Neural cell (in vitro differentiated cells): Measurements from ENCODE around the gene KATNAL2. TPM values are rescaled to one million over a fixed set of nuclear protein-coding genes. Genes with fewer than 3 reads are reported as not detected.

Source experiments
- H2AFZ ChIP-seq: fragments of 200-600, 300-800 bp; sonication (generic), shearing (Covaris generic); 2 replicates; pipeline ENCODE4 v1.6.0; 2014; ENCODE audit warnings: low read depth, mild to moderate bottlenecking, antibody characterized with exemption, low read length, moderate library complexity
- H3F3A ChIP-seq: fragments of 200-600 bp; shearing (Covaris generic); 2 replicates; pipeline ENCODE4 v1.6.1; 2016; ENCODE audit warnings: mild to moderate bottlenecking, moderate library complexity, mixed read lengths, antibody characterized with exemption, low read length; ENCODE audit not compliant: insufficient read depth, poor library complexity, severe bottlenecking
- H3K27ac ChIP-seq: fragments of 200-600, 300-800 bp; sonication (generic), shearing (Covaris generic); 2 replicates; pipeline ENCODE4 v1.5.1; 2014; ENCODE audit warnings: mild to moderate bottlenecking, low read length, moderate library complexity
- H3K27me3 ChIP-seq: fragments of 300-800, 200-600 bp; sonication (generic), shearing (Covaris generic); 2 replicates; pipeline ENCODE4 v1.6.0; 2014; ENCODE audit warnings: mild to moderate bottlenecking, low read depth, low read length, moderate library complexity; ENCODE audit not compliant: insufficient read depth
- H3K36me3 ChIP-seq: fragments of 300-800, 200-600 bp; sonication (generic), shearing (Covaris generic); 2 replicates; pipeline ENCODE4 v1.5.1; 2014; ENCODE audit warnings: mild to moderate bottlenecking, antibody characterized with exemption, low read length, moderate library complexity; ENCODE audit not compliant: insufficient read depth
- H3K4me2 ChIP-seq: fragments of 300-800, 200-600 bp; sonication (generic), shearing (Covaris generic); 2 replicates; pipeline ENCODE4 v1.6.0; 2014; ENCODE audit warnings: mild to moderate bottlenecking, low read length
- H3K4me3 ChIP-seq: fragments of 300-800, 200-600 bp; sonication (generic), shearing (Covaris generic); 2 replicates; pipeline ENCODE4 v1.5.1; 2014; ENCODE audit warnings: mild to moderate bottlenecking, low read length, moderate library complexity
- H3K79me2 ChIP-seq: fragments of 200-600 bp; shearing (Covaris generic); replicated peaks from 2 replicates; pipeline ENCODE4 v1.6.0; 2014; ENCODE audit warnings: mild to moderate bottlenecking, low read length, moderate library complexity; ENCODE audit not compliant: insufficient read depth
- H3K9ac ChIP-seq: fragments of 300-800, 200-600 bp; sonication (generic), shearing (Covaris generic); 2 replicates; pipeline ENCODE4 v1.6.1; 2016; ENCODE audit warnings: mild to moderate bottlenecking, low read length, mixed read lengths
- H3K9me2 ChIP-seq: fragments of 200-600 bp; shearing (Covaris generic); 2 replicates; pipeline ENCODE4 v1.6.1; 2016; ENCODE audit warnings: mild to moderate bottlenecking, low read length, mixed read lengths; ENCODE audit not compliant: insufficient read depth
- H3K9me3 ChIP-seq: fragments of 200-600, 300-800 bp; sonication (generic), shearing (Covaris generic); 2 replicates; pipeline ENCODE4 v1.6.1; 2016; ENCODE audit warnings: mild to moderate bottlenecking, mixed run types, low read length, moderate library complexity, mixed read lengths
- H4K20me1 ChIP-seq: fragments of 200-600 bp; shearing (Covaris generic); 2 replicates; pipeline ENCODE4 v1.6.1; 2016; ENCODE audit warnings: mild to moderate bottlenecking, mixed run types; ENCODE audit not compliant: insufficient read depth
- EP300 ChIP-seq: fragments of 450-650 bp; conservative IDR thresholded peaks from 2 replicates; pipeline ENCODE4 v1.6.1; 2014; ENCODE audit warnings: antibody characterized with exemption, mild to moderate bottlenecking, moderate library complexity; ENCODE audit not compliant: poor library complexity, severe bottlenecking
- EZH2 ChIP-seq: fragments of 200-600, 300-800 bp; shearing (Covaris generic), sonication (generic); IDR thresholded peaks from 2 replicates; pipeline ENCODE4 v1.6.1; 2014; ENCODE audit warnings: antibody characterized with exemption, low read length, borderline replicate concordance, mild to moderate bottlenecking; ENCODE audit not compliant: insufficient read depth, poor library complexity, severe bottlenecking
- MXI1 ChIP-seq: fragments of 450-650 bp; conservative IDR thresholded peaks from 2 replicates; pipeline ENCODE4 v1.6.1; 2014; ENCODE audit warnings: antibody characterized with exemption, mild to moderate bottlenecking; ENCODE audit not compliant: poor library complexity, severe bottlenecking
- POLR2AphosphoS5 ChIP-seq: IDR thresholded peaks from 2 replicates; pipeline ENCODE4 v1.6.1; 2012
- RAD21 ChIP-seq: fragments of 450-650 bp; conservative IDR thresholded peaks from 2 replicates; pipeline ENCODE4 v1.6.1; 2014; ENCODE audit warnings: antibody characterized with exemption, mild to moderate bottlenecking, moderate library complexity
- SMC3 ChIP-seq: fragments of 450-650 bp; conservative IDR thresholded peaks from 2 replicates; pipeline ENCODE4 v1.6.1; 2014; ENCODE audit warnings: antibody characterized with exemption, mild to moderate bottlenecking, moderate library complexity; ENCODE audit not compliant: poor library complexity
- TAF1 ChIP-seq: IDR thresholded peaks from 2 replicates; pipeline ENCODE4 v1.6.1; 2012; ENCODE audit warnings: low read depth
- polyA plus RNA-seq: library from polyadenylated mRNA; depleted of rRNA; stranded (reverse); fragments of >200 nt; gene quantifications from 2 replicates; pipeline ENCODE4 v1.2.3, GENCODE V29; 2014
- TF ChIP-seq, protein P1 (sequence below): fragments of 450-650 bp; IDR thresholded peaks from 2 replicates; pipeline ENCODE4 v1.5.1; 2014; ENCODE audit warnings: antibody characterized with exemption, mild to moderate bottlenecking, moderate library complexity; ENCODE audit not compliant: poor library complexity, severe bottlenecking
- TF ChIP-seq, protein P2 (sequence below): IDR thresholded peaks from 2 replicates; pipeline ENCODE4 v1.6.1; 2012; ENCODE audit warnings: borderline replicate concordance

The KATNAL2 gene
- polyA plus RNA-seq, 1 donor from 2014 or later, result 1.4 TPM

DNA sequence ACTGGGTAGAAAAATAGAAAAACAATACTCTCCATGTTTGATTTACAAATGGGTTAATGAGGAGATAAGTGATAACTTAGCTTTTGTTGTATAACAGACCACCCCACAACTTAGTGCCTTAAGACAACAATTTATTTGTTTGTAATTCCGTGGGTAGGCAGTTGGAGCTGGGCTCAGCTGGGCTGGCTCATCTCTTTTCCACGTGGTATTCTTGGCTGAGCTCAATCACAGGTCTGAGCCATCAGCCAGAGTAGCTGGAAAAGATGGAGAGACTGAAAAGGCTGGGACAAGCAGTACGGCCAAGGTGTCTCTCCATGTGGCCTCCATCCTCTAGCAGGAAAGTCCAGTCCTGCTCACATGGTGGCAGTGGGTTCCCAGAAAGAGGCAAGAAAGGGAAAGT lies 150.2 kb downstream of the KATNAL2 start:
- no peaks in the 10 kb centered on the region for H3K27me3 ChIP-seq
- H3K9me3 ChIP-seq, result no peaks in the 10 kb centered on the region
- no peaks in the 10 kb centered on the region for H3K9me2 ChIP-seq
- no peak overlapping the region for H3K27ac ChIP-seq
- H3K4me3 ChIP-seq, result no peak overlapping the region
- H3K36me3 ChIP-seq, result no peaks in the 10 kb centered on the region
- H3K9ac ChIP-seq, result no peak overlapping the region
- H2AFZ ChIP-seq, result no peak overlapping the region
- no peak for TF ChIP-seq TAF1
- TF ChIP-seq RAD21, result no peak
- no peak for TF ChIP-seq SMC3
- TF ChIP-seq, protein P1, sequence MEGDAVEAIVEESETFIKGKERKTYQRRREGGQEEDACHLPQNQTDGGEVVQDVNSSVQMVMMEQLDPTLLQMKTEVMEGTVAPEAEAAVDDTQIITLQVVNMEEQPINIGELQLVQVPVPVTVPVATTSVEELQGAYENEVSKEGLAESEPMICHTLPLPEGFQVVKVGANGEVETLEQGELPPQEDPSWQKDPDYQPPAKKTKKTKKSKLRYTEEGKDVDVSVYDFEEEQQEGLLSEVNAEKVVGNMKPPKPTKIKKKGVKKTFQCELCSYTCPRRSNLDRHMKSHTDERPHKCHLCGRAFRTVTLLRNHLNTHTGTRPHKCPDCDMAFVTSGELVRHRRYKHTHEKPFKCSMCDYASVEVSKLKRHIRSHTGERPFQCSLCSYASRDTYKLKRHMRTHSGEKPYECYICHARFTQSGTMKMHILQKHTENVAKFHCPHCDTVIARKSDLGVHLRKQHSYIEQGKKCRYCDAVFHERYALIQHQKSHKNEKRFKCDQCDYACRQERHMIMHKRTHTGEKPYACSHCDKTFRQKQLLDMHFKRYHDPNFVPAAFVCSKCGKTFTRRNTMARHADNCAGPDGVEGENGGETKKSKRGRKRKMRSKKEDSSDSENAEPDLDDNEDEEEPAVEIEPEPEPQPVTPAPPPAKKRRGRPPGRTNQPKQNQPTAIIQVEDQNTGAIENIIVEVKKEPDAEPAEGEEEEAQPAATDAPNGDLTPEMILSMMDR, result no peak
- TF ChIP-seq EP300, result no peak
- no peak for TF ChIP-seq POLR2AphosphoS5
- no peak for TF ChIP-seq EZH2
- no peak for TF ChIP-seq MXI1
- TF ChIP-seq, protein P2, sequence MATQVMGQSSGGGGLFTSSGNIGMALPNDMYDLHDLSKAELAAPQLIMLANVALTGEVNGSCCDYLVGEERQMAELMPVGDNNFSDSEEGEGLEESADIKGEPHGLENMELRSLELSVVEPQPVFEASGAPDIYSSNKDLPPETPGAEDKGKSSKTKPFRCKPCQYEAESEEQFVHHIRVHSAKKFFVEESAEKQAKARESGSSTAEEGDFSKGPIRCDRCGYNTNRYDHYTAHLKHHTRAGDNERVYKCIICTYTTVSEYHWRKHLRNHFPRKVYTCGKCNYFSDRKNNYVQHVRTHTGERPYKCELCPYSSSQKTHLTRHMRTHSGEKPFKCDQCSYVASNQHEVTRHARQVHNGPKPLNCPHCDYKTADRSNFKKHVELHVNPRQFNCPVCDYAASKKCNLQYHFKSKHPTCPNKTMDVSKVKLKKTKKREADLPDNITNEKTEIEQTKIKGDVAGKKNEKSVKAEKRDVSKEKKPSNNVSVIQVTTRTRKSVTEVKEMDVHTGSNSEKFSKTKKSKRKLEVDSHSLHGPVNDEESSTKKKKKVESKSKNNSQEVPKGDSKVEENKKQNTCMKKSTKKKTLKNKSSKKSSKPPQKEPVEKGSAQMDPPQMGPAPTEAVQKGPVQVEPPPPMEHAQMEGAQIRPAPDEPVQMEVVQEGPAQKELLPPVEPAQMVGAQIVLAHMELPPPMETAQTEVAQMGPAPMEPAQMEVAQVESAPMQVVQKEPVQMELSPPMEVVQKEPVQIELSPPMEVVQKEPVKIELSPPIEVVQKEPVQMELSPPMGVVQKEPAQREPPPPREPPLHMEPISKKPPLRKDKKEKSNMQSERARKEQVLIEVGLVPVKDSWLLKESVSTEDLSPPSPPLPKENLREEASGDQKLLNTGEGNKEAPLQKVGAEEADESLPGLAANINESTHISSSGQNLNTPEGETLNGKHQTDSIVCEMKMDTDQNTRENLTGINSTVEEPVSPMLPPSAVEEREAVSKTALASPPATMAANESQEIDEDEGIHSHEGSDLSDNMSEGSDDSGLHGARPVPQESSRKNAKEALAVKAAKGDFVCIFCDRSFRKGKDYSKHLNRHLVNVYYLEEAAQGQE, result no peak
- H3F3A ChIP-seq, result no peaks in the 10 kb centered on the region
- H3K4me2 ChIP-seq, result no peak overlapping the region
- H4K20me1 ChIP-seq, result no peaks in the 10 kb centered on the region
- H3K79me2 ChIP-seq, result no peaks in the 10 kb centered on the region

DNA sequence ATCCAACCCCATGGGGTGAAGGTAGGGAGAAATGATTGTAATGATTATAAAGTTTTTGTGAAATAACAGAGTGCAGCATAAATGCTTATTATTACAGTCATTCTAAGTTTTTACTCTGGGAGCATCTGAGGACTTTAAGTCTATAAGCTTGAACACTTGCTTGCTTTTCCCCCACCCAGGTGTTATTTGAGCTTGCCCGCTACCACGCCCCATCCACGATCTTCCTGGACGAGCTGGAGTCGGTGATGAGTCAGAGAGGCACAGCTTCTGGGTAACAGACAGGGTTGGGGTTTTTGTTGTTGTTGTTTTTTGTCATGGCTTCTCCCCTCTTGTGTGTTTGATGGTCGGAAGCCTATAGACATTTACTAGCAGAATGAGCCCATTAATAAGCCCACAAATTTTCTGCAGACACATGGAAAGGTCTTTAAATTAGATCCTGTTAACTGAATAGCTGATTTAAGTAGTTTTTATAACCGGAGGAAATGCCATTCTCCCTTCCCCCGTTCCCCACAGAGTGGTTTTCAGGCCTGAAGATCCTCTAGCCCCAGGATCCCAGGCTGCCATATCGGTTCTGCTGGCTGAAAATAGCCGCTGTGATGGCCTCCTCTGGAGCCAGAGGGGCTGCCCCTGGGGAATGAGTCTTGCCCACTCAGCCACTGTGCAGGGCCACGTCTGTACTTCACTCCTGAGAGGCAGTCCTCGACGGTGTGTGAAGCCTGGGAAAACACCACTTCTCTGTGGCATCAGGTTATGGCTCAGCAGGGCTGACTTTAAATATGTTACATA lies 157.9 kb downstream of the KATNAL2 start:
- no peaks in the 10 kb centered on the region for H3K36me3 ChIP-seq
- H3K4me3 ChIP-seq, result no peak overlapping the region
- H4K20me1 ChIP-seq, result no peaks in the 10 kb centered on the region
- no peak overlapping the region for H3K9ac ChIP-seq
- no peaks in the 10 kb centered on the region for H3K9me3 ChIP-seq
- TF ChIP-seq POLR2AphosphoS5 (no peak), EP300 (no peak), TAF1 (no peak), SMC3 (no peak), EZH2 (no peak), MXI1 (no peak), RAD21 (no peak)
- TF ChIP-seq, protein P2, result no peak
- TF ChIP-seq, protein P1, result no peak
- H2AFZ ChIP-seq, result no peak overlapping the region
- no peaks in the 10 kb centered on the region for H3K9me2 ChIP-seq
- H3K27ac ChIP-seq, result no peak overlapping the region
- H3K4me2 ChIP-seq, result no peak overlapping the region
- no peaks in the 10 kb centered on the region for H3K27me3 ChIP-seq
- no peaks in the 10 kb centered on the region for H3K79me2 ChIP-seq
- H3F3A ChIP-seq, result no peaks in the 10 kb centered on the region
